HEK293 (cell line): ENCODE data around the gene MSANTD2.

Experiments used
- CTCF ChIA-PET: fragments of 350-600 bp; formaldehyde crosslinking; extraction: SDS; loops from one replicate; lab custom pipeline; 2021; ENCODE audit warnings: antibody characterized with exemption; lab: Yijun Ruan, JAX
- POLR2A ChIA-PET: fragments of 300-600 bp; formaldehyde crosslinking; extraction: SDS; loops from one replicate; lab custom pipeline; 2020; ENCODE audit warnings: antibody characterized with exemption, inconsistent platforms; lab: Yijun Ruan, JAX
- H3K27ac ChIP-seq: fragments of 200-500 bp; sonication (Bioruptor generic); 2 replicates; pipeline ENCODE4 v1.5.1; 2014; ENCODE audit warnings: low read depth, low read length, control low read depth, inconsistent platforms; ENCODE audit errors: extremely low read depth
- H3K36me3 ChIP-seq, 2 experiments: fragments of 200-500 bp in 1 of 2; sonication (Bioruptor generic) in 1 of 2; 1 replicate in 1 of 2; 2 replicates in 1 of 2; pipeline ENCODE4 v1.5.1; 2014 to 2017; ENCODE audit warnings: inconsistent platforms in 2 of 2, low read length in 2 of 2; ENCODE audit not compliant: control insufficient read depth in 2 of 2, insufficient read depth in 1 of 2
- H3K4me1 ChIP-seq: fragments of 200-500 bp; sonication (Bioruptor generic); 2 replicates; pipeline ENCODE4 v1.5.1; 2014; ENCODE audit warnings: mild to moderate bottlenecking, low read length, inconsistent platforms; ENCODE audit not compliant: control insufficient read depth, insufficient read depth
- H3K4me3 ChIP-seq: 2 replicates; pipeline ENCODE4 v1.5.1; 2011; ENCODE audit warnings: low read depth, mild to moderate bottlenecking, control low read depth, low read length, moderate library complexity
- H3K9me3 ChIP-seq: fragments of 200-500 bp; sonication (Bioruptor generic); 2 replicates; pipeline ENCODE4 v1.5.1; 2014; ENCODE audit warnings: low read depth, low read length, inconsistent platforms; ENCODE audit not compliant: control insufficient read depth, insufficient read depth
- GLIS1 ChIP-seq: fragments of 450-650 bp; formaldehyde crosslinking; IDR thresholded peaks from 2 replicates; pipeline ENCODE4 v1.5.1; 2016; ENCODE audit warnings: missing biosample characterization, missing genetic modification characterization
- PRDM10 ChIP-seq: fragments of 450-650 bp; formaldehyde crosslinking; IDR thresholded peaks from 2 replicates; pipeline ENCODE4 v1.5.1; 2016; ENCODE audit warnings: missing biosample characterization, missing genetic modification characterization
- PRDM6 ChIP-seq: fragments of 450-650 bp; formaldehyde crosslinking; IDR thresholded peaks from 2 replicates; pipeline ENCODE4 v1.5.1; 2017; ENCODE audit warnings: missing biosample characterization, missing genetic modification characterization
- REPIN1 ChIP-seq: fragments of 450-650 bp; formaldehyde crosslinking; IDR thresholded peaks from 2 replicates; pipeline ENCODE4 v1.5.1; 2017; ENCODE audit warnings: missing biosample characterization, missing genetic modification characterization, low read depth
- SP3 ChIP-seq: fragments of 450-650 bp; formaldehyde crosslinking; IDR thresholded peaks from 2 replicates; pipeline ENCODE4 v1.5.1; 2016; ENCODE audit warnings: missing biosample characterization, missing genetic modification characterization
- SP7 ChIP-seq: fragments of 450-650 bp; formaldehyde crosslinking; IDR thresholded peaks from 2 replicates; pipeline ENCODE4 v1.5.1; 2016; ENCODE audit warnings: missing biosample characterization, missing genetic modification characterization
- ZNF132 ChIP-seq: fragments of 450-650 bp; formaldehyde crosslinking; IDR thresholded peaks from 2 replicates; pipeline ENCODE4 v1.5.1; 2017; ENCODE audit warnings: missing biosample characterization, missing genetic modification characterization, borderline replicate concordance
- ZNF223 ChIP-seq: fragments of 450-650 bp; formaldehyde crosslinking; IDR thresholded peaks from 2 replicates; pipeline ENCODE4 v1.5.1; 2016; ENCODE audit warnings: missing biosample characterization, missing genetic modification characterization
- ZNF266 ChIP-seq: fragments of 450-650 bp; formaldehyde crosslinking; IDR thresholded peaks from 2 replicates; pipeline ENCODE4 v1.5.1; 2016; ENCODE audit warnings: missing biosample characterization, missing genetic modification characterization, low read depth
- ZNF280D ChIP-seq: fragments of 450-650 bp; formaldehyde crosslinking; IDR thresholded peaks from 2 replicates; pipeline ENCODE4 v1.5.1; 2016; ENCODE audit warnings: missing biosample characterization, missing genetic modification characterization
- ZNF391 ChIP-seq: fragments of 450-650 bp; formaldehyde crosslinking; IDR thresholded peaks from 2 replicates; pipeline ENCODE4 v1.5.1; 2016; ENCODE audit warnings: low read depth, missing biosample characterization, missing genetic modification characterization, borderline replicate concordance
- ZNF426 ChIP-seq: fragments of 450-650 bp; formaldehyde crosslinking; IDR thresholded peaks from 2 replicates; pipeline ENCODE4 v1.5.1; 2017; ENCODE audit warnings: missing biosample characterization, missing genetic modification characterization, mild to moderate bottlenecking, inconsistent platforms, moderate library complexity
- ZNF433 ChIP-seq: fragments of 450-650 bp; formaldehyde crosslinking; IDR thresholded peaks from 2 replicates; pipeline ENCODE4 v1.5.1; 2016; ENCODE audit warnings: missing biosample characterization, missing genetic modification characterization, low read depth
- ZNF48 ChIP-seq: fragments of 450-650 bp; formaldehyde crosslinking; IDR thresholded peaks from 2 replicates; pipeline ENCODE4 v1.5.1; 2016; ENCODE audit warnings: missing biosample characterization, missing genetic modification characterization
- ZNF561 ChIP-seq: fragments of 450-650 bp; IDR thresholded peaks from 2 replicates; pipeline ENCODE4 v1.5.1; 2018; ENCODE audit warnings: missing biosample characterization, missing genetic modification characterization, borderline replicate concordance
- ZNF596 ChIP-seq: fragments of 450-650 bp; IDR thresholded peaks from 2 replicates; pipeline ENCODE4 v1.5.0; 2018; ENCODE audit warnings: missing biosample characterization, mild to moderate bottlenecking, missing genetic modification characterization, moderate library complexity
- ZNF624 ChIP-seq: fragments of 450-650 bp; formaldehyde crosslinking; IDR thresholded peaks from 2 replicates; pipeline ENCODE4 v1.5.1; 2017; ENCODE audit warnings: missing biosample characterization, missing genetic modification characterization
- ZNF664 ChIP-seq: fragments of 450-650 bp; formaldehyde crosslinking; IDR thresholded peaks from 2 replicates; pipeline ENCODE4 v1.5.1; 2016; ENCODE audit warnings: missing biosample characterization, missing genetic modification characterization
- ZNF776 ChIP-seq: fragments of 450-650 bp; formaldehyde crosslinking; IDR thresholded peaks from 2 replicates; pipeline ENCODE4 v1.5.0; 2017; ENCODE audit warnings: missing biosample characterization, missing genetic modification characterization, borderline replicate concordance
- ZNF777 ChIP-seq: fragments of 450-650 bp; formaldehyde crosslinking; IDR thresholded peaks from 2 replicates; pipeline ENCODE4 v1.5.1; 2017; ENCODE audit warnings: missing biosample characterization, missing genetic modification characterization, borderline replicate concordance
- ZSCAN16 ChIP-seq: fragments of 450-650 bp; formaldehyde crosslinking; IDR thresholded peaks from 2 replicates; pipeline ENCODE4 v1.5.1; 2016; ENCODE audit warnings: missing biosample characterization, missing genetic modification characterization
- ZXDB ChIP-seq: fragments of 450-650 bp; formaldehyde crosslinking; IDR thresholded peaks from 2 replicates; pipeline ENCODE4 v1.5.1; 2016; ENCODE audit warnings: missing biosample characterization, missing genetic modification characterization
- TF ChIP-seq, protein P1 (sequence below): fragments of 450-650 bp; formaldehyde crosslinking; IDR thresholded peaks from 2 replicates; pipeline ENCODE4 v1.5.1; 2016; ENCODE audit warnings: missing biosample characterization, missing genetic modification characterization

The MSANTD2 gene

GRCh38 chr11:124747406-124748099 lies 52.7 kb downstream of the MSANTD2 start:
- TF ChIP-seq ZNF624 (no peak), PRDM10 (tag by site-specific recombination) (no peak)
- POLR2A ChIA-PET, result interaction anchor here (0.6 to 1.9 kb wide), 8 partner anchors 9 to 1140 kb away, joined by 3 to 9 read pairs (median 4); partner anchors contain the start of genes HYLS1, MSANTD2 and TBRG1
- Histone ChIP-seq H3K9me3 (no peaks in the 10 kb centered on the region), H3K27ac (no peak overlapping the region), H3K4me1 (no peaks in the 10 kb centered on the region), H3K4me3 (no peak overlapping the region), H3K36me3 (no peaks in the 10 kb centered on the region)
- CTCF ChIA-PET, result interaction anchor here (1.0 to 3.1 kb wide), 5 partner anchors 10 to 78 kb away, joined by 3 to 23 read pairs (median 9); partner anchors contain the start of gene ESAM

- Histone ChIP-seq H3K4me1 (no peaks in the 10 kb centered on the region), H3K36me3 (no peaks in the 10 kb centered on the region), H3K9me3 (no peaks in the 10 kb centered on the region), H3K4me3 (peak overlapping the region; percentile 53), H3K27ac (no peak overlapping the region; the same call in 1 of the 2 replicates)
- CTCF ChIA-PET, result interaction anchor here (0.6 to 2.0 kb wide), 16 partner anchors 9 to 199 kb away, joined by 3 to 23 read pairs (median 4); no protein-coding TSS in a partner anchor
- POLR2A ChIA-PET, result interaction anchor here (0.9 to 1.9 kb wide), 12 partner anchors 10 to 1141 kb away, joined by 3 to 10 read pairs (median 4); partner anchors contain the start of genes HYLS1, MSANTD2 and TBRG1
- peak; percentile 51 for TF ChIP-seq ZXDB (tag by site-specific recombination)
- no peak for TF ChIP-seq ZNF266 (tag by site-specific recombination)
- TF ChIP-seq ZNF433 (tag by site-specific recombination), result no peak
- TF ChIP-seq, protein P1, sequence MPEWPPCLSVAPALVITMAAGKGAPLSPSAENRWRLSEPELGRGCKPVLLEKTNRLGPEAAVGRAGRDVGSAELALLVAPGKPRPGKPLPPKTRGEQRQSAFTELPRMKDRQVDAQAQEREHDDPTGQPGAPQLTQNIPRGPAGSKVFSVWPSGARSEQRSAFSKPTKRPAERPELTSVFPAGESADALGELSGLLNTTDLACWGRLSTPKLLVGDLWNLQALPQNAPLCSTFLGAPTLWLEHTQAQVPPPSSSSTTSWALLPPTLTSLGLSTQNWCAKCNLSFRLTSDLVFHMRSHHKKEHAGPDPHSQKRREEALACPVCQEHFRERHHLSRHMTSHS (tag by site-specific recombination), result no peak
- no peak for TF ChIP-seq GLIS1 (tag by site-specific recombination)
- TF ChIP-seq ZNF48 (tag by site-specific recombination), result no peak
- TF ChIP-seq ZNF664, result no peak
- no peak for TF ChIP-seq ZNF223 (tag by site-specific recombination)
- TF ChIP-seq ZNF561 (tag by site-specific recombination), result 0 out of 2 replicates have a peak, but pooled peaks have one; percentile 35
- TF ChIP-seq ZNF426 (tag by site-specific recombination), result no peak
- TF ChIP-seq ZNF280D (tag by site-specific recombination), result no peak
- TF ChIP-seq ZNF596 (tag by site-specific recombination), result no peak
- TF ChIP-seq ZNF132 (tag by site-specific recombination), result no peak
- no peak for TF ChIP-seq ZSCAN16 (tag by site-specific recombination)
- peak; percentile 66; the same call in 1 of the 2 replicates for TF ChIP-seq SP7 (tag by site-specific recombination)
- TF ChIP-seq SP3, result peak; percentile 61; the same call in 1 of the 2 replicates
- no peak for TF ChIP-seq REPIN1 (tag by site-specific recombination)
- TF ChIP-seq ZNF777, result no peak
- no peak for TF ChIP-seq ZNF776 (tag by site-specific recombination)
- no peak; the same call in 1 of the 2 replicates for TF ChIP-seq ZNF391
- no peak for TF ChIP-seq PRDM6 (tag by site-specific recombination)
These were observed 53.5 kb downstream of the MSANTD2 start for GRCh38 chr11:124746621-124747243.
